SU-DHL-6 (cell line): ENCODE measurements around the gene SMC5.

Experiments used
- H2AFZ ChIP-seq: fragments of 200-600 bp; sonication (generic); 2 replicates; pipeline ENCODE4 v1.6.1; 2014; ENCODE audit warnings: low read depth, mild to moderate bottlenecking, moderate library complexity, mixed read lengths, antibody characterized with exemption, low read length; ENCODE audit not compliant: severe bottlenecking
- H3F3A ChIP-seq: fragments of 200-600 bp; shearing (Covaris generic); 2 replicates; pipeline ENCODE4 v1.6.0; 2016; ENCODE audit warnings: antibody characterized with exemption, mild to moderate bottlenecking; ENCODE audit not compliant: insufficient read depth
- H3K27ac ChIP-seq: fragments of 200-600 bp; sonication (generic); 2 replicates; pipeline ENCODE4 v1.5.1; 2016; ENCODE audit warnings: low read depth, mild to moderate bottlenecking, low read length, moderate library complexity, mixed read lengths
- H3K27me3 ChIP-seq: fragments of 200-600 bp; sonication (generic), shearing (Covaris generic); 2 replicates; pipeline ENCODE4 v1.6.0; 2014; ENCODE audit warnings: mild to moderate bottlenecking, low read length
- H3K36me3 ChIP-seq: fragments of 200-600 bp; sonication (generic); 2 replicates; pipeline ENCODE4 v1.6.1; 2014; ENCODE audit warnings: mild to moderate bottlenecking, low read length, mixed read lengths
- H3K4me2 ChIP-seq: fragments of 300-600, 200-600 bp; shearing (Covaris generic), sonication (generic); 2 replicates; pipeline ENCODE4 v1.6.0; 2014; ENCODE audit warnings: low read length, low read depth, mild to moderate bottlenecking; ENCODE audit not compliant: poor library complexity, severe bottlenecking
- H3K4me3 ChIP-seq: fragments of 200-600 bp; sonication (generic); 2 replicates; pipeline ENCODE4 v1.5.1; 2014; ENCODE audit warnings: antibody characterized with exemption, low read length, mild to moderate bottlenecking, mixed read lengths; ENCODE audit not compliant: insufficient read depth, poor library complexity, severe bottlenecking
- H3K79me2 ChIP-seq: fragments of 200-600 bp; sonication (generic); 2 replicates; pipeline ENCODE4 v1.6.1; 2014; ENCODE audit warnings: mild to moderate bottlenecking, low read length, moderate library complexity; ENCODE audit not compliant: insufficient read depth
- H3K9ac ChIP-seq: fragments of 200-600 bp; sonication (generic); 2 replicates; pipeline ENCODE4 v1.7.0; 2014; ENCODE audit warnings: mild to moderate bottlenecking, low read length
- H3K9me2 ChIP-seq: fragments of 200-600 bp; sonication (generic); replicated peaks from 2 replicates; pipeline ENCODE4 v1.6.1; 2014; ENCODE audit warnings: low read length; ENCODE audit not compliant: insufficient read depth
- H3K9me3 ChIP-seq: fragments of 200-600 bp; sonication (generic); 2 replicates; pipeline ENCODE4 v1.6.1; 2014; ENCODE audit warnings: low read length, mixed read lengths; ENCODE audit not compliant: insufficient read depth
- H4K20me1 ChIP-seq: fragments of 200-600 bp; sonication (generic); 2 replicates; pipeline ENCODE4 v1.6.1; 2014; ENCODE audit warnings: low read depth, mild to moderate bottlenecking, antibody characterized with exemption, low read length, moderate library complexity, mixed read lengths
- EZH2phosphoT487 ChIP-seq: fragments of 200-600 bp; sonication (generic), shearing (Covaris generic); conservative IDR thresholded peaks from 2 replicates; pipeline ENCODE4 v1.6.1; 2018; ENCODE audit warnings: mild to moderate bottlenecking, antibody characterized with exemption, low read length, moderate library complexity, mixed read lengths
- TF ChIP-seq, protein P1 (sequence below): fragments of 200-600 bp; sonication (generic); IDR thresholded peaks from one replicate; pipeline ENCODE4 v1.5.1; 2017; ENCODE audit warnings: antibody characterized with exemption, mild to moderate bottlenecking, low read length, moderate library complexity; ENCODE audit not compliant: insufficient read depth, poor library complexity, severe bottlenecking

The SMC5 gene

DNA sequence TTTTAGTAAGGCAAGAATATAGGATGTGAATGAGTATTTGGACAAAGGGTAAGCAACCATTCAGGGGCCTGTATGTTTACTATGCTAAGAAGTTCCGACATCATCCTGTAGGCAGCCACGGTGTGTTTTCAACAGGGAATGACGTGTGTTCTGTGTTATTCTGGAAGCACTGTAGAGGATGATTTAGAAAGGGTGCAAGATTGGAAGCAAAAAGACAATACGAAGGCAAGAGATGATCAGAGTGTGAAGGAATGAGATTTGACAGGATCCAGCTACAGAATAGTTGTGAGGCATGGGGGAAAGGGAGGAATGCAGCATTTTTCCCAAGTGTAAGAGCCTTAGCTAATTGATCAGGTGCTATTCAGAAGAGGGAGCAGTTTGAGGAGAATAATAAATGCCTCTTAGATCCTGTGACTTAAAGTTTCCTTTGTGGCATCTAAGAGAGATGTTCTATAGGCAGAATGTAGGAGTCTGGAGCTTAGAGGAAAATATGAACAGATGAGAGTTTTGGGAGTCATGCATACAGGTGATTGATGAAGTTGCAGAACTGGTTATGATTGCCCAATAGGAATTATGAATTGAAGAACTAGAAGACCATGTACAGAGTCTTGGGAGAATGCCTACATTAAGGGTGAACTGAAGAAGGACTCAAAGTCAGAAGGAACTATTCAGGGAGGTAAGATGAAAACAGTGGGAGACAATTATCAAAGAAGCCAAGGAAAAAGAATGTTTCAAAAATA is 2.5 kb downstream of the SMC5 start:
- H3K9me2 ChIP-seq, result no peaks in the 10 kb centered on the region
- H3K4me3 ChIP-seq, result no peak overlapping the region
- peaks cover 25% of the 10 kb centered on the region for H4K20me1 ChIP-seq
- peaks cover 3% of the 10 kb centered on the region; the same call in 1 of the 2 replicates for H3F3A ChIP-seq
- no peaks in the 10 kb centered on the region for H3K9me3 ChIP-seq
- H3K27ac ChIP-seq, result no peak overlapping the region
- H3K27me3 ChIP-seq, result no peaks in the 10 kb centered on the region
- no peak overlapping the region for H2AFZ ChIP-seq
- H3K4me2 ChIP-seq, result peak overlapping the region; percentile 66
- TF ChIP-seq, protein P1, sequence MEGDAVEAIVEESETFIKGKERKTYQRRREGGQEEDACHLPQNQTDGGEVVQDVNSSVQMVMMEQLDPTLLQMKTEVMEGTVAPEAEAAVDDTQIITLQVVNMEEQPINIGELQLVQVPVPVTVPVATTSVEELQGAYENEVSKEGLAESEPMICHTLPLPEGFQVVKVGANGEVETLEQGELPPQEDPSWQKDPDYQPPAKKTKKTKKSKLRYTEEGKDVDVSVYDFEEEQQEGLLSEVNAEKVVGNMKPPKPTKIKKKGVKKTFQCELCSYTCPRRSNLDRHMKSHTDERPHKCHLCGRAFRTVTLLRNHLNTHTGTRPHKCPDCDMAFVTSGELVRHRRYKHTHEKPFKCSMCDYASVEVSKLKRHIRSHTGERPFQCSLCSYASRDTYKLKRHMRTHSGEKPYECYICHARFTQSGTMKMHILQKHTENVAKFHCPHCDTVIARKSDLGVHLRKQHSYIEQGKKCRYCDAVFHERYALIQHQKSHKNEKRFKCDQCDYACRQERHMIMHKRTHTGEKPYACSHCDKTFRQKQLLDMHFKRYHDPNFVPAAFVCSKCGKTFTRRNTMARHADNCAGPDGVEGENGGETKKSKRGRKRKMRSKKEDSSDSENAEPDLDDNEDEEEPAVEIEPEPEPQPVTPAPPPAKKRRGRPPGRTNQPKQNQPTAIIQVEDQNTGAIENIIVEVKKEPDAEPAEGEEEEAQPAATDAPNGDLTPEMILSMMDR, result no peak
- no peak for TF ChIP-seq EZH2phosphoT487
- peaks cover 34% of the 10 kb centered on the region for H3K36me3 ChIP-seq
- peaks cover 62% of the 10 kb centered on the region for H3K79me2 ChIP-seq
- peak overlapping the region; percentile 88; the same call in 1 of the 2 replicates for H3K9ac ChIP-seq

GRCh38 chr9:70262366-70262765 is 3.6 kb downstream of the SMC5 start:
- Histone ChIP-seq H3K27ac (no peak overlapping the region), H3K9me2 (no peaks in the 10 kb centered on the region), H3K9ac (no peak overlapping the region), H3K36me3 (peaks cover 42% of the 10 kb centered on the region), H3K9me3 (no peaks in the 10 kb centered on the region), H4K20me1 (peaks cover 27% of the 10 kb centered on the region), H3F3A (peaks cover 3% of the 10 kb centered on the region; the same call in 1 of the 2 replicates), H3K4me2 (peak overlapping the region; percentile 8), H3K4me3 (no peak overlapping the region), H2AFZ (no peak overlapping the region), H3K79me2 (peaks cover 73% of the 10 kb centered on the region), H3K27me3 (no peaks in the 10 kb centered on the region)
- TF ChIP-seq, protein P1, result no peak
- no peak for TF ChIP-seq EZH2phosphoT487

GRCh38 chr9:70262948-70263347 is 4.2 kb downstream of the SMC5 start:
- H3K27me3 ChIP-seq, result no peaks in the 10 kb centered on the region
- TF ChIP-seq, protein P1, result no peak
- TF ChIP-seq EZH2phosphoT487, result no peak
- H3K27ac ChIP-seq, result no peak overlapping the region
- no peak overlapping the region for H3K9ac ChIP-seq
- H3K9me2 ChIP-seq, result no peaks in the 10 kb centered on the region
- peaks cover 42% of the 10 kb centered on the region for H3K36me3 ChIP-seq
- H3K9me3 ChIP-seq, result no peaks in the 10 kb centered on the region
- H2AFZ ChIP-seq, result no peak overlapping the region
- no peak overlapping the region for H3K4me3 ChIP-seq
- H3K4me2 ChIP-seq, result no peak overlapping the region
- peaks cover 78% of the 10 kb centered on the region for H3K79me2 ChIP-seq
- H3F3A ChIP-seq, result peaks cover 3% of the 10 kb centered on the region; the same call in 1 of the 2 replicates
- H4K20me1 ChIP-seq, result peaks cover 27% of the 10 kb centered on the region
